Measurements from ENCODE around the gene STMN1. TPM values are rescaled to one million over a fixed set of nuclear protein-coding genes. Genes with fewer than 3 reads are reported as not detected.

Gene STMN1
- total RNA-seq, 1 experiment from 2014 or later: 418 TPM

DNA sequence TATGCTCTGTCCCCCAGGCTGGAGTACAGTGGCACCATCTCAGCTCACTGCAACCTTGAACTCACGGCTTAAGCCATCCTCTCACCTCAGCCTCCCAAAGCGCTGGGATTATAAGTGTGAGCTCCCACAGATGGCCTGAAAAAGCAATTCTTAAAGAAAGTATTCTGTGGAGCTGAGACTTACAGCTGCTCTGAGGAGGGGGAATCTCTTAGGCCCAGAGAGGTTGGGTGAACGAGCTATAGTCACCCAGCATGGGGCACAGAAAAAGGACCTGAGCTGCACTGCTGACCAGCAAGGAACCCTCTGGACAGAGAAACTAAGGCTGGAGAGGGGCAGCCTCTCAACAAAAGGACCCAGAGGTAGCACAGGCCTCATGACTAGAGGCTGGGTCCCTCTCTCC is 32.0 kb downstream of the STMN1 start (continued):
- TF ChIP-seq GRHL2 (CRISPR knock-in tag; IDR thresholded peaks at IDR 0.05; ENCODE audit: insufficient replicate concordance, severe bottlenecking) (no peak), RORB (CRISPR knock-in tag; IDR thresholded peaks at IDR 0.05) (no peak), JUN (CRISPR knock-in tag; IDR thresholded peaks at IDR 0.05) (no peak), ATF1 (CRISPR knock-in tag; IDR thresholded peaks at IDR 0.05) (no peak), ESRRA (CRISPR knock-in tag; IDR thresholded peaks at IDR 0.05; ENCODE audit: borderline replicate concordance) (no peak), ELF4 (CRISPR knock-in tag; IDR thresholded peaks at IDR 0.05; ENCODE audit: low read depth) (no peak), NR1H2 (CRISPR knock-in tag; IDR thresholded peaks at IDR 0.05) (no peak)
- TF ChIP-seq, protein P1, sequence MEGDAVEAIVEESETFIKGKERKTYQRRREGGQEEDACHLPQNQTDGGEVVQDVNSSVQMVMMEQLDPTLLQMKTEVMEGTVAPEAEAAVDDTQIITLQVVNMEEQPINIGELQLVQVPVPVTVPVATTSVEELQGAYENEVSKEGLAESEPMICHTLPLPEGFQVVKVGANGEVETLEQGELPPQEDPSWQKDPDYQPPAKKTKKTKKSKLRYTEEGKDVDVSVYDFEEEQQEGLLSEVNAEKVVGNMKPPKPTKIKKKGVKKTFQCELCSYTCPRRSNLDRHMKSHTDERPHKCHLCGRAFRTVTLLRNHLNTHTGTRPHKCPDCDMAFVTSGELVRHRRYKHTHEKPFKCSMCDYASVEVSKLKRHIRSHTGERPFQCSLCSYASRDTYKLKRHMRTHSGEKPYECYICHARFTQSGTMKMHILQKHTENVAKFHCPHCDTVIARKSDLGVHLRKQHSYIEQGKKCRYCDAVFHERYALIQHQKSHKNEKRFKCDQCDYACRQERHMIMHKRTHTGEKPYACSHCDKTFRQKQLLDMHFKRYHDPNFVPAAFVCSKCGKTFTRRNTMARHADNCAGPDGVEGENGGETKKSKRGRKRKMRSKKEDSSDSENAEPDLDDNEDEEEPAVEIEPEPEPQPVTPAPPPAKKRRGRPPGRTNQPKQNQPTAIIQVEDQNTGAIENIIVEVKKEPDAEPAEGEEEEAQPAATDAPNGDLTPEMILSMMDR (IDR thresholded peaks at IDR 0.05): no peak

DNA sequence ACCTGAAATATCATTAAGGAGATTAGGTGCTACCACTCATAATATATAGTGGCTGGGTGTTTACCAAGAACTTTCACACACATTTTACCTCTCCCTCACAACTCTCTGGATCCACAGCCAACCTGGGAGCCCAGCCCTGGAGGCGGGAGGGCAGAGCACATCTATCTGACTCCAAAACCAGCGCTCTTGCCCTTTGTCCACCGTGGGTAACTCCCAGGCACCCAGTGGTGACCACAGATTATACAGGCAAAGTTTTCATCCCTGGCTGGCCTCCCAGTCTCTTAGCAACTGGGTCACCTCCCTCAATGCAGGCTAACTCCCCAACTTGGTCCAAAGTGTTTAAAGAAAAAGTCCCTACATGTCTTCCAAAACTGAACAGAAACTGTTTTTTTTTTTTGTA is 33.1 kb downstream of the STMN1 start:
- no peaks in the 10 kb centered on the region for H3K9me3 Mint-ChIP-seq
- DNase-seq (ENCODE audit: low spot score): peak; percentile 11
- H3K36me3 Mint-ChIP-seq: no peaks in the 10 kb centered on the region
- CTCF ChIA-PET: no interaction called here
- peaks cover 25% of the 10 kb centered on the region for H3K4me1 Mint-ChIP-seq
- TF ChIP-seq FOXJ3 (CRISPR knock-in tag; IDR thresholded peaks at IDR 0.05; ENCODE audit: borderline replicate concordance) (no peak), MXD4 (CRISPR knock-in tag; IDR thresholded peaks at IDR 0.05; ENCODE audit: borderline replicate concordance) (no peak), PRRX2 (CRISPR knock-in tag; IDR thresholded peaks at IDR 0.05) (no peak), JAZF1 (CRISPR knock-in tag; IDR thresholded peaks at IDR 0.05) (no peak), GRHL2 (CRISPR knock-in tag; IDR thresholded peaks at IDR 0.05; ENCODE audit: insufficient replicate concordance, severe bottlenecking) (no peak), GTF2I (CRISPR knock-in tag; conservative IDR thresholded peaks at IDR 0.05) (no peak), JUN (CRISPR knock-in tag; IDR thresholded peaks at IDR 0.05) (no peak), IRF2 (CRISPR knock-in tag; IDR thresholded peaks at IDR 0.05; ENCODE audit: borderline replicate concordance, low read depth) (no peak), RELA (CRISPR knock-in tag; IDR thresholded peaks at IDR 0.05; ENCODE audit: borderline replicate concordance) (no peak), HMGA2 (CRISPR knock-in tag; IDR thresholded peaks at IDR 0.05) (no peak), TEAD4 (CRISPR knock-in tag; IDR thresholded peaks at IDR 0.05) (no peak)
- TF ChIP-seq, protein P2, sequence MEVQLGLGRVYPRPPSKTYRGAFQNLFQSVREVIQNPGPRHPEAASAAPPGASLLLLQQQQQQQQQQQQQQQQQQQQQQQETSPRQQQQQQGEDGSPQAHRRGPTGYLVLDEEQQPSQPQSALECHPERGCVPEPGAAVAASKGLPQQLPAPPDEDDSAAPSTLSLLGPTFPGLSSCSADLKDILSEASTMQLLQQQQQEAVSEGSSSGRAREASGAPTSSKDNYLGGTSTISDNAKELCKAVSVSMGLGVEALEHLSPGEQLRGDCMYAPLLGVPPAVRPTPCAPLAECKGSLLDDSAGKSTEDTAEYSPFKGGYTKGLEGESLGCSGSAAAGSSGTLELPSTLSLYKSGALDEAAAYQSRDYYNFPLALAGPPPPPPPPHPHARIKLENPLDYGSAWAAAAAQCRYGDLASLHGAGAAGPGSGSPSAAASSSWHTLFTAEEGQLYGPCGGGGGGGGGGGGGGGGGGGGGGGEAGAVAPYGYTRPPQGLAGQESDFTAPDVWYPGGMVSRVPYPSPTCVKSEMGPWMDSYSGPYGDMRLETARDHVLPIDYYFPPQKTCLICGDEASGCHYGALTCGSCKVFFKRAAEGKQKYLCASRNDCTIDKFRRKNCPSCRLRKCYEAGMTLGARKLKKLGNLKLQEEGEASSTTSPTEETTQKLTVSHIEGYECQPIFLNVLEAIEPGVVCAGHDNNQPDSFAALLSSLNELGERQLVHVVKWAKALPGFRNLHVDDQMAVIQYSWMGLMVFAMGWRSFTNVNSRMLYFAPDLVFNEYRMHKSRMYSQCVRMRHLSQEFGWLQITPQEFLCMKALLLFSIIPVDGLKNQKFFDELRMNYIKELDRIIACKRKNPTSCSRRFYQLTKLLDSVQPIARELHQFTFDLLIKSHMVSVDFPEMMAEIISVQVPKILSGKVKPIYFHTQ (CRISPR knock-in tag; IDR thresholded peaks at IDR 0.05): no peak
- TF ChIP-seq, protein P3, sequence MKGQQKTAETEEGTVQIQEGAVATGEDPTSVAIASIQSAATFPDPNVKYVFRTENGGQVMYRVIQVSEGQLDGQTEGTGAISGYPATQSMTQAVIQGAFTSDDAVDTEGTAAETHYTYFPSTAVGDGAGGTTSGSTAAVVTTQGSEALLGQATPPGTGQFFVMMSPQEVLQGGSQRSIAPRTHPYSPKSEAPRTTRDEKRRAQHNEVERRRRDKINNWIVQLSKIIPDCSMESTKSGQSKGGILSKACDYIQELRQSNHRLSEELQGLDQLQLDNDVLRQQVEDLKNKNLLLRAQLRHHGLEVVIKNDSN (CRISPR knock-in tag; IDR thresholded peaks at IDR 0.05): no peak
- TF ChIP-seq, protein P4, sequence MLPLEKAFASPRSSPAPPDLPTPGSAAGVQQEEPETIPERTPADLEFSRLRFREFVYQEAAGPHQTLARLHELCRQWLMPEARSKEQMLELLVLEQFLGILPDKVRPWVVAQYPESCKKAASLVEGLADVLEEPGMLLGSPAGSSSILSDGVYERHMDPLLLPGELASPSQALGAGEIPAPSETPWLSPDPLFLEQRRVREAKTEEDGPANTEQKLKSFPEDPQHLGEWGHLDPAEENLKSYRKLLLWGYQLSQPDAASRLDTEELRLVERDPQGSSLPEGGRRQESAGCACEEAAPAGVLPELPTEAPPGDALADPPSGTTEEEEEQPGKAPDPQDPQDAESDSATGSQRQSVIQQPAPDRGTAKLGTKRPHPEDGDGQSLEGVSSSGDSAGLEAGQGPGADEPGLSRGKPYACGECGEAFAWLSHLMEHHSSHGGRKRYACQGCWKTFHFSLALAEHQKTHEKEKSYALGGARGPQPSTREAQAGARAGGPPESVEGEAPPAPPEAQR (CRISPR knock-in tag; IDR thresholded peaks at IDR 0.05): no peak
- TF ChIP-seq, protein P5, sequence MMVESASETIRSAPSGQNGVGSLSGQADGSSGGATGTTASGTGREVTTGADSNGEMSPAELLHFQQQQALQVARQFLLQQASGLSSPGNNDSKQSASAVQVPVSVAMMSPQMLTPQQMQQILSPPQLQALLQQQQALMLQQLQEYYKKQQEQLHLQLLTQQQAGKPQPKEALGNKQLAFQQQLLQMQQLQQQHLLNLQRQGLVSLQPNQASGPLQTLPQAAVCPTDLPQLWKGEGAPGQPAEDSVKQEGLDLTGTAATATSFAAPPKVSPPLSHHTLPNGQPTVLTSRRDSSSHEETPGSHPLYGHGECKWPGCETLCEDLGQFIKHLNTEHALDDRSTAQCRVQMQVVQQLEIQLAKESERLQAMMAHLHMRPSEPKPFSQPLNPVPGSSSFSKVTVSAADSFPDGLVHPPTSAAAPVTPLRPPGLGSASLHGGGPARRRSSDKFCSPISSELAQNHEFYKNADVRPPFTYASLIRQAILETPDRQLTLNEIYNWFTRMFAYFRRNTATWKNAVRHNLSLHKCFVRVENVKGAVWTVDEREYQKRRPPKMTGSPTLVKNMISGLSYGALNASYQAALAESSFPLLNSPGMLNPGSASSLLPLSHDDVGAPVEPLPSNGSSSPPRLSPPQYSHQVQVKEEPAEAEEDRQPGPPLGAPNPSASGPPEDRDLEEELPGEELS (CRISPR knock-in tag; IDR thresholded peaks at IDR 0.05): no peak
- H3K4me3 Mint-ChIP-seq: no peak overlapping the region
- POLR2A ChIA-PET: no interaction called here
- H3K27me3 Mint-ChIP-seq (ENCODE audit: low read depth): peaks cover 19% of the 10 kb centered on the region
- H3K27ac Mint-ChIP-seq: no peak overlapping the region
- ATAC-seq: no peak
